Measurements from ENCODE around the gene FNTB. TPM values are rescaled to one million over a fixed set of nuclear protein-coding genes. Genes with fewer than 3 reads are reported as not detected.

Gene FNTB
- total RNA-seq, 2 experiments from 2014 or later: 7.5 to 7.9 TPM

DNA sequence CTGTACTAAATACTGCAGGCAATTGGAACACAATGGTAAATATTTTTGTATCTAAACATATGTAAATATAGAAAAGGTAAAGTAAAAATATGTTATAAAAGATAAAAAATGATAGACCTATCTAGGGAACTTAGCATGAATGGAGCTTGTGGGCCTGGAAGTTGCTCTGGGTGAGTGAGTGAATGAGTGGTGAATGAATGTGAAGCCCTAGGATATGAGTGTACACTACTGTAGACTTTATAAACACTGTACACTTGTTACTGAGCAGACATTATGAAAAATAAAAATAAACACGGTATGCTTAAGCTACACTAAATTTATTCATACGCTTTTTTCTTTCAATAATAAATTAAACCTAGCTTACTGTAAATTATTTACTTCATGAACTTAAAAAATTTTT is 7.8 kb downstream of the FNTB start:
- Histone ChIP-seq H3K27me3 (ENCODE audit: control insufficient read depth in 1 of 2, insufficient read depth in 2 of 2, low read length in 2 of 2) (no peaks in the 10 kb centered on the region), H3K9me3 (ENCODE audit: control insufficient read depth in 1 of 2, insufficient read depth in 1 of 2, low read length in 2 of 2) (no peaks in the 10 kb centered on the region), H3K27ac (ENCODE audit: low read depth in 1 of 2, low read length in 2 of 2) (no peak overlapping the region), H3K4me1 (ENCODE audit: insufficient read depth, low read length) (peaks cover 27% of the 10 kb centered on the region), H3K4me3 (ENCODE audit: low read length) (no peak overlapping the region), H3K36me3 (ENCODE audit: insufficient read depth, low read length) (no peaks in the 10 kb centered on the region)
- H3K4me1 Mint-ChIP-seq (ENCODE audit: low read depth): peaks cover 34% of the 10 kb centered on the region
- TF ChIP-seq, protein P1, sequence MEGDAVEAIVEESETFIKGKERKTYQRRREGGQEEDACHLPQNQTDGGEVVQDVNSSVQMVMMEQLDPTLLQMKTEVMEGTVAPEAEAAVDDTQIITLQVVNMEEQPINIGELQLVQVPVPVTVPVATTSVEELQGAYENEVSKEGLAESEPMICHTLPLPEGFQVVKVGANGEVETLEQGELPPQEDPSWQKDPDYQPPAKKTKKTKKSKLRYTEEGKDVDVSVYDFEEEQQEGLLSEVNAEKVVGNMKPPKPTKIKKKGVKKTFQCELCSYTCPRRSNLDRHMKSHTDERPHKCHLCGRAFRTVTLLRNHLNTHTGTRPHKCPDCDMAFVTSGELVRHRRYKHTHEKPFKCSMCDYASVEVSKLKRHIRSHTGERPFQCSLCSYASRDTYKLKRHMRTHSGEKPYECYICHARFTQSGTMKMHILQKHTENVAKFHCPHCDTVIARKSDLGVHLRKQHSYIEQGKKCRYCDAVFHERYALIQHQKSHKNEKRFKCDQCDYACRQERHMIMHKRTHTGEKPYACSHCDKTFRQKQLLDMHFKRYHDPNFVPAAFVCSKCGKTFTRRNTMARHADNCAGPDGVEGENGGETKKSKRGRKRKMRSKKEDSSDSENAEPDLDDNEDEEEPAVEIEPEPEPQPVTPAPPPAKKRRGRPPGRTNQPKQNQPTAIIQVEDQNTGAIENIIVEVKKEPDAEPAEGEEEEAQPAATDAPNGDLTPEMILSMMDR (IDR thresholded peaks at IDR 0.05): no peak
- H3K36me3 Mint-ChIP-seq (ENCODE audit: low read depth): no peaks in the 10 kb centered on the region
- no peaks in the 10 kb centered on the region for H3K27me3 Mint-ChIP-seq
- ChIA-PET CTCF (interaction anchor here (0.8 to 1.9 kb wide), 3 partner anchors 8 to 25 kb away, joined by 3 to 9 read pairs (median 4); partner anchors contain the start of gene FNTB), POLR2A (interaction anchor here (1.0 to 1.3 kb wide), 3 partner anchors 8 to 108 kb away, joined by 3 read pairs; partner anchors contain the start of genes FNTB and MAX)
- ATAC-seq (ENCODE audit: poor library complexity) (no peak), DNase-seq (no peak)
- no peaks in the 10 kb centered on the region for H3K9me3 Mint-ChIP-seq
- no peak overlapping the region for H3K4me3 Mint-ChIP-seq
- intact Hi-C loops (cut with DNase I, micrococcal nuclease): loop anchor here in 1 of 2 experiments (10.0 kb wide), 1 partner anchor 950 kb away; no protein-coding TSS in a partner anchor
- no peak overlapping the region for H3K27ac Mint-ChIP-seq

DNA sequence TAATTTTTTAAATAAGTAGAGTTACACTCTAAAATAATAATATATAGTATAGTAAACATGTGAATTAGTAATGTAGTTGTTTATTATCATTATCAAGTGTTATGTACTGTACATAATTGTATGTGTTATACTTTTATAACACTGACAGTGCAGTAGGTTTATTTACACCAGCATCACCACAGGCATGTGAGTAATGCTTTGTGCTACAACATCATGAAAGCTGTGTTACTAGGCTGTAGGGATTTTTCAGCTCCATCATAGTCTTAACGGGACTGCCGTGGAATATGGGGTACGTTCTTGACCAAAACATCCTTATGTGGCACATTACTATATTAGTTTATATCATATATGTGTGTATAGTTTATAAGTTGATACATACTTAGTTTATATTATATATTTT is 8.6 kb downstream of the FNTB start:
- H3K36me3 ChIP-seq (ENCODE audit: insufficient read depth, low read length): no peaks in the 10 kb centered on the region
- H3K27me3 ChIP-seq (ENCODE audit: control insufficient read depth in 1 of 2, insufficient read depth in 2 of 2, low read length in 2 of 2): no peaks in the 10 kb centered on the region
- no peak overlapping the region for H3K27ac ChIP-seq (ENCODE audit: low read depth in 1 of 2, low read length in 2 of 2)
- TF ChIP-seq, protein P1 (IDR thresholded peaks at IDR 0.05): no peak
- ATAC-seq (ENCODE audit: poor library complexity): no peak
- ChIA-PET POLR2A (interaction anchor here (1.0 to 1.3 kb wide), 3 partner anchors 9 to 107 kb away, joined by 3 read pairs; partner anchors contain the start of genes FNTB and MAX), CTCF (interaction anchor here (0.8 to 1.9 kb wide), 3 partner anchors 9 to 25 kb away, joined by 3 to 9 read pairs (median 4); partner anchors contain the start of gene FNTB)
- no peaks in the 10 kb centered on the region for H3K9me3 ChIP-seq (ENCODE audit: control insufficient read depth in 1 of 2, insufficient read depth in 1 of 2, low read length in 2 of 2)
- Mint-ChIP-seq H3K27me3 (no peaks in the 10 kb centered on the region), H3K27ac (no peak overlapping the region), H3K36me3 (ENCODE audit: low read depth) (no peaks in the 10 kb centered on the region), H3K9me3 (no peaks in the 10 kb centered on the region), H3K4me1 (ENCODE audit: low read depth) (peaks cover 27% of the 10 kb centered on the region), H3K4me3 (no peak overlapping the region)
- DNase-seq: no peak
- peaks cover 19% of the 10 kb centered on the region for H3K4me1 ChIP-seq (ENCODE audit: insufficient read depth, low read length)
- intact Hi-C loops (cut with DNase I, micrococcal nuclease): loop anchor here in 1 of 2 experiments (10.0 kb wide), 1 partner anchor 950 kb away; no protein-coding TSS in a partner anchor
- H3K4me3 ChIP-seq (ENCODE audit: low read length): no peak overlapping the region

DNA sequence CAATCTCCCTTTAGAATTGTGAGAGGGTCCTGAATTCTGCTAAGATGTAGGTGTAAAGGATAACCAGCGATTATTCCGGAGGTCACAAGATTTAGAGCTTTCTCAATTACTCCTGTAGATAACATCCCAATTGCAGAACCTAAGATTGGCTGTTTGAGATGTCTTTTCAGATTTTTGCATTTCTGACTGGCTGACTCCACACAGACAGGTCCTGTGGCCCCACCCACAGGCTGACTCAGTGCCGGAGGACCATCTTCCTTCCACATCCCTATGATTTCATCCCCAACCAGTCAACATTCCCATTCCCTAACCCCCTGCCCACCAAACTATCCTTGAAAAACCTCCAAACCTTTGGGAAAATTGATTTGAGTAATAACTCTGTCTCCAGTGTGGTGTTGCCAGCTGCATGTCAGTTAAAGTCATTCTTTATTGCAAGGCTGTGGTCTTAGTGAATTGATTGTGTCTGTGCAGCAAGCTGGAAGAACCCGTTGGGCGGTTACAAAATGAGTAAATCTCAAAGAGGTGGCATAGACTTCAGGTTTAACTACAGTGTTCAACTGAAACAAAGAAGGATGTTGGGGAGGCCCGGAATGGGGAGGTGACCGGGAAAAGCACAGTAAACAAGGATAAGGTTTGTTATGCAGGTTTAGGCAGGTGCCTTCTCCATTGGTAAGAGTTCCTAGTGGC is 10.6 kb downstream of the FNTB start:
- no peak overlapping the region for H3K27ac ChIP-seq (ENCODE audit: low read depth in 1 of 2, low read length in 2 of 2)
- no peaks in the 10 kb centered on the region for H3K36me3 ChIP-seq (ENCODE audit: insufficient read depth, low read length)
- no peaks in the 10 kb centered on the region for H3K27me3 ChIP-seq (ENCODE audit: control insufficient read depth in 1 of 2, insufficient read depth in 2 of 2, low read length in 2 of 2)
- Mint-ChIP-seq H3K36me3 (ENCODE audit: low read depth) (no peaks in the 10 kb centered on the region), H3K27ac (no peak overlapping the region), H3K27me3 (no peaks in the 10 kb centered on the region), H3K4me1 (ENCODE audit: low read depth) (peaks cover 10% of the 10 kb centered on the region), H3K4me3 (peak overlapping the region; percentile 9), H3K9me3 (no peaks in the 10 kb centered on the region)
- TF ChIP-seq, protein P1 (IDR thresholded peaks at IDR 0.05): no peak
- POLR2A ChIA-PET: interaction anchor here (0.6 to 3.2 kb wide), 2 partner anchors 10 to 217 kb away, joined by 3 to 11 read pairs; partner anchors contain the start of gene FNTB
- H3K4me1 ChIP-seq (ENCODE audit: insufficient read depth, low read length): peaks cover 4% of the 10 kb centered on the region
- CTCF ChIA-PET: interaction anchor here (1.6 kb wide), 1 partner anchor 11 kb away, joined by 4 read pairs; the partner anchor contains the start of gene FNTB
- H3K9me3 ChIP-seq (ENCODE audit: control insufficient read depth in 1 of 2, insufficient read depth in 1 of 2, low read length in 2 of 2): no peaks in the 10 kb centered on the region
- peak; percentile 71 for ATAC-seq (ENCODE audit: poor library complexity)
- DNase-seq: peak in 2 of 14 experiments; percentile 27 to 30
- intact Hi-C loops (cut with DNase I, micrococcal nuclease): loop anchor here in 1 of 2 experiments (10.0 kb wide), 1 partner anchor 948 kb away; no protein-coding TSS in a partner anchor
- H3K4me3 ChIP-seq (ENCODE audit: low read length): no peak overlapping the region
